Fibroblast of the conjunctiva (primary cell): Measurements from ENCODE around the gene INO80D.
"Not testable (repeated sequence)": the region's sequence is repeated elsewhere in the genome, so short reads cannot be mapped to it uniquely, and the experiment has no call there.

Experiments used
- DNase-seq: peaks from one replicate; pipeline ENCODE4 v3.0.0-alpha.2; 2010; ENCODE audit warnings: low read depth

Gene INO80D

GRCh38 chr2:206084439-206084869, 1.5 kb downstream of the INO80D start:
- peak; percentile 44 for DNase-seq

- no peak for DNase-seq
Measured at GRCh38 chr2:206083602-206084438, 2.2 kb downstream of the INO80D start.

GRCh38 chr2:206082298-206082843, 3.6 kb downstream of the INO80D start:
- no peak for DNase-seq

DNA sequence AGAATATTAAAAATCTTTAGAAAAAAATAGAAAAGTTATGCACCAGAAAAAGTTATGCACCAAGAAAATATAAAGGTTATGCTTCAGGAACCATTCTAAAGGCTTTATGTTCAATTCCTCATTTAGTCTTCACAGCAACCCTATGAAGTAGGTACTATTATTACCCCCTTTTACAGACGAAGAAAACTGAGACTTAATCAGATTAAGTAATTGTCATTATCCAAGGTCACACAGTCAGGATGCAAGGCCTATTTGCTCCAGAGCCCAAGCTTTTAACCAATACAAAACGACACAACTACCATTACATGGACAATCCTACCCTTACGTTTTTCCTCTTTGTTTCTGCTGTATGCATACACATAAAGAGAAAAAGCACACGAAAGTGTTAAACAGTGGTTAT, 5.0 kb downstream of the INO80D start:
- no peak for DNase-seq

- DNase-seq, result no peak
Measured at GRCh38 chr2:206079699-206080465, 6.1 kb downstream of the INO80D start.

- DNase-seq, result not testable (repeated sequence)
Measured at GRCh38 chr2:206077879-206078278, 8.1 kb downstream of the INO80D start.

- DNase-seq, result no peak
Measured at GRCh38 chr2:206075113-206075512, 10.9 kb downstream of the INO80D start.

- DNase-seq, result no peak
Measured at GRCh38 chr2:206071807-206072206, 14.2 kb downstream of the INO80D start.

DNA sequence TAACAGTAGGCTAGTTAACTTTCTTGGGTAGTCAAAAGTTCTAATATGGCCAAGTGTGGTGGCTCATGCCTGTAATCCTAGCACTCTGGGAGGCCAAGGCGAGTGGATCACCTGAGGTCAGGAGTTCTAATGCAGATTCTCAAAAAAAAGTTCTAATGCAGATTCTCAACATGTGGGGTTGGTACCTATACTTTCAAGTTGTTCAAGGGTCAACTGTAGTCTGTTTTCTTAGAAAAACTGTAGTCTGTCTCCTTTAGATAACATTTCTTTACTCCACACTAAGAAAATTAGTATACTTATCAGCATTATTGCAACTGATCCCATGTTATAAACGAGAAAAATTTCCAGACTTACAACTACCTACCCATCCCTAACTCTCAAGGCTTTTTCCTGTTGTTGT, 16.6 kb downstream of the INO80D start:
- no peak for DNase-seq

DNA sequence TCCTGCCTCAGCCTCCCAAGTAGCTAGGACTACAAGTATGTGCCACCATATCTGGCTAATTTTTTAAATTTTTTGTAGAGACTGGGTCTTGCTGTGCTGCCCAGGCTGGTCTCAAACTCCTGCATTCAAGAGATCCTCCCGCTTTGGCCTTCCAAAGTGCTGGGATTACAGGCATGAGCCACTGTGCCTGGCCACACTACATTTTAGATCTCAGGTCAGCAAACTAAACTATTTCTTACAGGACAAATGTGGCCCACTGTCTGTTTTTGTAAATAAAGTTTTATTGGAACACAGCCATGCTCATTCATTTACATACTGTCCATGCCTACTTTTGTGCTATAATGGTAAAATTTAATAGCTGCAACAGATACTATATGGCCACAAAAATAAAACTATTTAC, 17.8 kb downstream of the INO80D start:
- DNase-seq, result no peak

GRCh38 chr2:206064077-206064476, 21.9 kb downstream of the INO80D start:
- DNase-seq, result no peak

DNA sequence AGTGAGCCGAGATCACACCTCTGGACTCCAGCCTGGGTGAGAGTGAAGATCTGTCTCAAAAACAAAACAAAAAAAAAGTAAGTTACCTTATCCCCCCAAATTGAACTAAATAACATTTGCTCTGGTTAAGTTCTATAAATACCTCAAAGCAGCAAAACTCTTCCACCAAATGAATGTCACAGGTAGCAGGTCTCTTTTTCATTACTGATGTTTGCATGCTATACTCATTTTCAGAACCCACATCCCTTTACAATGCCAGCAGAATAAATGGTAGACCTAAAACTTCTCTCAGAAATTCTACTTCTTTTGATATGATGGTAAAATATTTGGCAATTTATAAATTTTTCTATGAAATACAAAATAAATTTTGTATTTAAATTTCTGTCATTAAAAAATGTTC, 22.3 kb downstream of the INO80D start:
- no peak for DNase-seq

- DNase-seq, result no peak
Measured at GRCh38 chr2:206062724-206063123, 23.2 kb downstream of the INO80D start.

DNA sequence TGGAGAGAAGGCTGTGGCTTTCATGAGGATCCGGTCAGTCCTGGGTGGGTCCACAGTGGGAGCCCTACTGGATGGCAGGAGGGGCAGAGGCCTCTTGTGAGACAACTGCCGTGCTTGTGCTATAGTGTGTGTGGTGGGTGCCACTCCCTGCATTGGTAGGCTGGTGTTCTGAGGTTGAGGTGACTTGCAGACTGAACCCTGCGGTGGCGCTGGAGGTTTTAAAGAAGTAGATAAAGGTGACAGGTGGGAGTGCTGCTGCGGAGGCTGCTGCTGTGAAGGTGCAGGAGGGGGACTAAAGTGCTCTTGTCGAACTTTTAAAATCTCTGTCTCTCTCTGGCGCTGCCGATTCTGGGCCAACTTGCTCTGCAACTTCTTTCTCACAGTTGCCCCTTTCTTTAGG, 29.7 kb downstream of the INO80D start:
- DNase-seq, result no peak

DNA sequence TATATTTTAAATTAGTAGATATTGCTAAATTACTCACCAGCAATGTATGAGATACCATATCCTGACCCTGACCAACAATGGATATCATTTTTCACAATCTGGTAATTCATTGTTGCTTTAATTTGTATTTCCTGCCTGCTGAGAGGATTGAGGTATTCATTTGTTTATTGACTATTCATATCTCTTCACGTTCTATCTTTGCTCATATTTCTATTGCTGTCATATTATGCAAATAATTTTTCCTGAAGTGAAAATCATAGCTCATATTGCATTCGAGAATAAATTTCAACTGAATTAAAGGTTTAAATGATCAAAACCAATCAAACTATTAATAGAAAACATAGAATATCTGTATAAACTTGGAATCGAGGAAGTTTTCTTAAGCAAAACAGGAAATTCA, 31.0 kb downstream of the INO80D start:
- no peak for DNase-seq

DNA sequence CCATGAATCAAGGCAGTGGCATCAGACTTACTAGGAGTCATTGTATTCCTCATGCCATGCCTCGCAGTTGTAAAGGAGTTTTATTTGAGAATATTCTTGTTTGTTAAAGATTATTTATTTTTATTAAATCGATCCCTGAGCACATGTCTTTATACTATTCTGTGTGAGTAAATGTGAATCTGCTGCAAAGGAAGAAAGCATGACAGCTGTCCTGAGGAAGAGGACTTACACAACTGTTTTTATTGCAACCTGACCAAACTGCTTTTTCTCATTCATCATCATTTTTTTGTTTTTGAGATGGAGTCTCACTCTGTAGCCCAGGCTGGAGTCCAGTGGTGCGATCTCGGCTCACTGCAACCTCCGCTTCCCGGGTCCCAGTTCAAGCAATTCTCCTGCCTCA, 34.1 kb downstream of the INO80D start:
- no peak for DNase-seq

DNA sequence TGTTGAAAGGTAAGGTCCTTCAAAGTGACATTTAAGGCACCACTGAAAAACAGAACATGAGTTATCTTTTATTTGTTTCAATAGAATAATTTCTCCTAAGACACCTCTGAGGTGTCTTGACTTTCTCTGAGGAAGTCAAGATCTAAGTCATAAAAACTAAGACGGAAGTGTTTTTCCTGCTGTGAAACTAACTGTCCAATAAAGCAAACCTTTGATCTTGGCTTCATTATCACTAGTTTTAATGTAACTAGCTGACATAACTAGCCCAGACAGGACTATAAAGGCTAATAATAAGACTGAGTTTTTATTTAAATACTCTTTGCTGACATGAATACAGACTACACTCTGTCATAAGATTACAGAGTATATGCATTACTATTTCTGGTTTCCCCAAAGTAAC, 36.6 kb downstream of the INO80D start:
- no peak for DNase-seq

GRCh38 chr2:206045251-206045650, 40.7 kb downstream of the INO80D start:
- no peak for DNase-seq

- no peak for DNase-seq
Measured at GRCh38 chr2:206040525-206040924, 45.4 kb downstream of the INO80D start.

- DNase-seq, result not testable (repeated sequence)
Measured at GRCh38 chr2:206035393-206035792, 50.6 kb downstream of the INO80D start.

DNA sequence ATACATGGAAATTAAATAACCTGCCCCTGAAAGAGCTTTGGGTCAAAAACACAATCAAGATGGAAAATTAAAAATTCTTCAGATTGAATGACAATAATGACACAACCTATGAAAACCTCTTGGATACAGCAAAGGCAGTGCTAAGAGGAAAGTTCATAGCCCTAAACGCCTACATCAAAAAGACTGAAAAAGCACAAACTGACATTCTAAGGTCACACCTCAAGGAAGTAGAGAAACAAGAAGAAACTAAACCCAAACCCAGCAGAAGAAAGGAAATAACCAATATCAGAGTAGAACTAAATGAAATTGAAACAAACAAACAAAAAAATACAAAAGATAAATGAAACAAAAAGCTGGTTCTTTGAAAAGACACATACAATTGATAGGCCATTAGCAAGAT, 52.5 kb downstream of the INO80D start:
- not testable (repeated sequence) for DNase-seq

GRCh38 chr2:206031950-206032567, 53.9 kb downstream of the INO80D start:
- no peak for DNase-seq
